HK-2 (cell line): ENCODE data around the gene BRIP1.
"Not testable (repeated sequence)": the region's sequence is repeated elsewhere in the genome, so short reads cannot be mapped to it uniquely, and the experiment has no call there.

ENCODE experiments used
- DNase-seq: peaks from one replicate; pipeline ENCODE4 v3.0.0-alpha.2; 2018; ENCODE audit not compliant: unreplicated experiment

BRIP1 gene

DNA sequence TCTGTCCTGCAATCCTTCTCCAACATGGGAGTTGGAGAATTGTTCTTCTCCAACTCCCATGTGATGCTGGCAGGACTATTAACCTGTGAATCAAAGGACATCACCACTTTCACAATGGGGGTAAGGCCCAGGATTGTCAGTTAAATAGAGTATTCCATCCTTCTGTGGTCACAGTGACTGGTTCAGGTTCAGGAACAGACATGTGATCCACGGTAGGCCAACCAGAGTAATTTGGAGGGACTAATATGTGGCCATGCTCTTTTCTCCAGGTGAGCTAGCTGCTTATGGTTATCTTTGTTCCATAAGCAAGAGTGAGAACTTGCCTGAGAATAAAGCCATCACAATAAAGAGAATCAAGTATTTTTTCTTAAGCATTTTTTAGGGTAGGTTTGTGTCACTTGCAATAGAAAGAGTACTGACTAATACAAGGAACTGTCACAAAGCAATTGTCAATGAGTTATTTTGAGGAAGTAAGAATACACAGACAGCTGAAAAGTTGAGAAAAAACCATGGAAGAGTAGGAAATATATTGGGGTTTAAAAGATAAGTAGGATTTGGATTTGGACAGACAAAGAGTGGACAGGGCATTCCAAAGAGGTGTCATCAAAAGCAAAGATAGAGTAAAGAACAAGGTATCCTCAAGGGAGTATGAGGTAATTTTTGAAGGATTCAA lies 63.4 kb downstream of the BRIP1 start:
- no peak for DNase-seq

- DNase-seq = no peak
Measured at GRCh38 chr17:61797283-61797682, 66.0 kb downstream of the BRIP1 start.

DNA sequence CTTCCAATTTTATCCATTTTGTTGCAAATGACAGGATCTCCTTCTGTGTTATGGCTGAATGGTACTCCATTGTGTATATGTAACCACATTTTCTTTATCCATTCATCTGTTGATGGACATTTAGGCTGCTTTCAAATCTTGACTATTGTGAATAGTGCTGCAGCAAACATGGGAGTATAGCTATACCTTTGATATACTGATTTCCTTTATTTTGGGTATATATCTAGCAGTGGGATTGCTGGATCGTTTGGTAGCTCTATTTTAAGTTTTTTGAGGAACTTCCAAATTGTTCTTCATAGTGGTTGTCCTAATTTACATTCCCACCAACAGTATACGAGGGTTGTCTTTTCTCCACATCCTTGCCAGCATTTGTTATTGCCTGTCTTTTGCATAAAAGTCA lies 67.8 kb downstream of the BRIP1 start:
- no peak for DNase-seq

DNA sequence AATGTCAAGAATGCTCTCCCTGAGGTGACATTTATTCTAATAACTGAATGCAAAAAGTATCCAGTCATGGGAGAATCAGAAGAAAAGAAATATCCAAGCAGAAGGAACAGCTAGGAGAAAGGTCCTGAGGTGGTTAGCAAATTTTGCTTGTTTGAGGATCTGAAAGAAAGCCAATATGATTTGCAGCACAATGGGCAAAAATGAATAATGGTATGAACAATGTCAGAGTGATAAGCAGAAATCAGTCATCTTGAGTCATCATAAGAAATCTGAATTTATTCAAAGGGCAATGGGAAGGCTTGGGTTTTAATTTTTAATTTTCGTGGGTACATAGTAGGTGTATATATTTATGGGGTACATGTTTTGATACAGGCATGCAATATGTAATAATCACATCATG lies 68.5 kb downstream of the BRIP1 start:
- no peak for DNase-seq

- DNase-seq = no peak
Measured at GRCh38 chr17:61794242-61794641, 69.1 kb downstream of the BRIP1 start.

DNA sequence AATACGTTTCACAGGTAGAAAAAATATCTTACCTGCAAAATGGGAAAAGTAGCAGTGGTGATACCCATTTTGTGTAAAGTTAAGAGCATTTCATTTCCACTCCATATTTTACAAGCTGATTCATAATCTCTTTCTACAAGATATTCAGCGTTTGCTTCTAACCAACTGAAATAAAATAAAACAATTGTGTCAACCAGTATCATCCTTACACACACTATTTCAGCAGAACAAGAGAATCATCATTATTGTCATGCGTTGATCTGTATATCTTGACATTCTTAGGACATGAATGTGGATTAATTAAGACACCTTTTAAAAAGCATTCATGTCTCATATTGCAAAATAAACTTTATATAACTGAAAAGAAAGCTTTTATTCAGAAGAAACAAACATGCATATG lies 69.8 kb downstream of the BRIP1 start:
- no peak for DNase-seq

DNA sequence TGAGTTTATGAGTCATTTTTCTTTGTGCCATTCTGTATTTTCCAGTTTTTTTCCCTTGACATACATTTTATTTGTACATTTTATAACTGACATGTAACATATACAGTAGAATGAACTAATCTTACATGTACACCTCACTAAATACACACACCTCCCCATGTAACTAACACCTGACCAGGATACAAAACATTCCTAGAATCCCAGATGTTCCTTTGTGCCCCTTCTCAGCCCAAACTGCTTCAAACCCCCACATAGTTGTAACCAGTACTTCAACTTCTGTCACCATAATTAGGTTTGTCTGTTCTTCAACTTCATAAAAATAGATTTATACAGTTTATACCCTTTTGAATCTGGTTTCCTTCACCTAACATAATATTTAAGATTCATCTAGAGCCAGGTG lies 73.5 kb downstream of the BRIP1 start:
- DNase-seq = no peak

GRCh38 chr17:61786088-61786487 lies 77.2 kb downstream of the BRIP1 start:
- no peak for DNase-seq

GRCh38 chr17:61784510-61784909 lies 78.8 kb downstream of the BRIP1 start:
- DNase-seq = no peak

DNA sequence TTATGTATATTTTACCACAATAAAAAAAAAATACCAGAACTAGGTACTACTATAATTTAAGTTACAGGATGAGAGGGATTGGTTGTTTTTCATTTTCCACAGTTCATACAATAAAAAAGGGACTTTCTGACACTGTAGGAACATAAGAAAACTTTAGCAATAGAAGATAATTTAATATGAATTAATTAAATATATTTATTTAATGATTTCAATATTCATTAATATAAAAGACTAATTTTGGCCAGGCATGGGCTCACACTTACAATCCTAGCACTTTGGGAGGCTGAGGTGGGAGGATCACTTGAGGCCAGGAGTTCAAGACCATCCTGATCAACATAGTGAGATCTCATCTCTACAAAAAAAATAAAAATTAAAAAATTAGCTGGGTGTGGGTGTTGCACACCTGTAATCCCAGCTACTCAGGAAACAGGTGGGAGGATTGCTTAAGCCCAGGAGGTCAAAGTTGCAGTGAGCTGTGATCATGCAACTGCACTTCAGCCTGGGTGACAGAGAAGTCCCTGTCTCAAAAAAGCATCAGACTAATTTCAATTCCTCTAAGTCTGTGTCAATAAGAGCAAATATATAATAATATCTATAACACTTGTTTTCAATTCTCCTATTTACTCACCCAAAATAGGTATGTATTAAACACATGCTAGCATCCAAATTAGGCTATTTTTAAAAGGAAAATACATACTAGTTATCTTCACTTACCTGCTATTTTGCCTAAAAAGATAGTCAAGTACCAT lies 79.6 kb downstream of the BRIP1 start:
- DNase-seq = no peak

DNA sequence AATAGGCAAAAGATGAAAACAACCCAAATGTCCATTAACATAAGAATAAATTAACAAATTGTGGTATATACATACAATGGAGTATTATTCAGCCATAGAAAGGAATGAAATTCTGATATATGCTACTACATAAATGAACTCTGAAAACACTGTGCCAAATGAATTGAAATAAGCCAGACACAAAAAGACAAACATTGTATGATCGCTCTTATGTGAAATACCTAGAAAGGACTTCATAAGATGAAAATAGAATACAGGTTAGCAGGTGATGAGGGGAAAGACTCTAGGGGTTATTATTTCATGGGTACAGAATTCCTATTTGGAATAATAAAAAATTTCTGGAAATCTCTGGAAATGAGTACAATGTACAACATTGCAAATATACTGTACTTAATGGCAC lies 80.2 kb downstream of the BRIP1 start:
- DNase-seq = no peak

- DNase-seq = no peak
Measured at GRCh38 chr17:61782683-61783082, 80.6 kb downstream of the BRIP1 start.

- no peak for DNase-seq
Measured at GRCh38 chr17:61775364-61775763, 88.0 kb downstream of the BRIP1 start.

DNA sequence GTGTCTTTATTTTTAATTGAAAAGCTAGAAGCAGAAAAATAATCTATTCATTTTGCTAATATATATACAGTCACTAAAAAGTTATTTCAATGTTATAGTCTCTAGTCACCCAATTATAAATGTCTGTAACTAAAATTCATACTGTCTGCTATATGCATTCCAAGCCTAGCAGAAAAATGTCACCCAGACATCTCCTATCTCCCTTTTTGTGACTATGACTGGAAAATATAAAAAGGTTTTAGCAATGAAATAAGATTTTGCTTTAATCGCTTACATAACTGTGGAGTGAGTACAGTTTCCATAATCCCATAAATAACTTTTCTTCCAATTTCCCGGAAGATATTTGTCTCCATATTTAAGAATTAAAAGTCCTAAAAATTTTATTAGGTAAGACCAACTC lies 88.6 kb downstream of the BRIP1 start:
- DNase-seq = no peak

DNA sequence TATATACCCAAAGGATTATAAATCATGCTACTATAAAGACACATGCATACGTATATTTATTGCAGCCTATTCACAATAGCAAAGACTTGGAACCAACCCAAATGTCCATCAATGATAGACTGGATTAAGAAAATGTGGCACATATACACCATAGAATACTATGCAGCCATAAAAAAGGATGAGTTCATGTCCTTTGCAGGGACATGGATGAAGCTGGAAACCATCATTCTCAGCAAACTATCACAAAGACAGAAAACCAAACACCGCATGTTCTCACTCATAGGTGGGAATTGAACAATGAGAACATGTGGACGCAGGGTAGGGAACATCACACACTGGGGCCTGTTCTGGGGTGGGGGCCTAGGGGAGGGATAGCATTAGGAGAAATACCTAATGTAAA lies 89.2 kb downstream of the BRIP1 start:
- DNase-seq = not testable (repeated sequence)

GRCh38 chr17:61770752-61771533 lies 92.4 kb downstream of the BRIP1 start:
- DNase-seq = no peak

GRCh38 chr17:61770043-61770442 lies 93.3 kb downstream of the BRIP1 start:
- no peak for DNase-seq

DNA sequence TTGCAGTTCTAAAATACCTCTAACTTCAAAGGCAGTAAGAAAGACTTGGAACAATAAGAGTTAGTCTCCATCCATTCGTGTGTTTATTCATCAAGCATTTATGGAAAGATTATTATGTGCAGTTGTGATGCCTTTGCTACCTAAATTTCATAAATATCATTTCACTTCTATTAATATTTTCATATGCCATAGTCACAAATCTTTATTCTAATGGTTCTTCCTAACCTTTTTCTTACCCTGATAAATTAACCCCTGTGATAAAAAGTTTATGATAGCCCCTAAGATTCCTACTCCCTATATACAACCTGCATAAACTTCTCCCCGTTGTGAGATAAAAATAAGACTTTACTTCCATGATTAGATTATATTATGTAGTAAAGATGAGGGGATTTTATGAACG lies 94.9 kb downstream of the BRIP1 start:
- no peak for DNase-seq

DNA sequence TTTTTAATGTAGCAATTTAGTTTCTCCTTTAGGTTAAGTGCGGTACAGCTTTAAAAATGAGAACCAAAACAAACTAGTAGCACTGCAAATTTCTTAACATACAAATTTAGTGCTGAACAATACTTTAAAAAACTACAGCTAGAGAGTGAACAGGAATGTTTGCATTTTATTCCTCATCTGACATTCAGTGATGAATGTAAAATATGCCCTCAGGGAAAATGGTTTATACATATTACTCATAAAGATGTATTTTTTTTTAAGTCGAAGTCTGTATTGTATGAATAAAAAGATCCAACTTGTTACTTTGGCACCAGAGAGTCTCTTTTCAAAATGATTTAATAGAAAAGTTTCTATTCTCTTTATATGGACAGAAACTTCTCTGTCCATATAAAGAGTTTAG lies 96.8 kb downstream of the BRIP1 start:
- no peak for DNase-seq

DNA sequence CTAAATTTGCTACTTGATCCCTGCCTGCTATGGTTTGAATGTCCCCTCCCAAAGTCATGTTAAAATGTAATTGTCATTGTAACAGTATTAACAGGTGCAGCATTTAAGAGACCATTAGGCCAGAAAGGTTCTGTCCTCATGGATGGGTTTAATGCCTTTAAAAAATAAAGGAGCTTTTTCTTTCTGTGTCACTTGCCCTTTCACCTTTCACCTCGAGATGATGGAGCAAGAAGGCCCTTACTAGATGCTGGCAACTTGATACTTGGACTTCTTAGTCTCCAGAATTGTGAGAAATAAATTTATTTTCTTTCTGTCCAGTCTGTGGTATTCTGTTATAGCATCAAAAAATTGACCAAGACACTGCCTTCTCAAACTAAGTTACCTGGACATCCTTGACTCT lies 98.5 kb downstream of the BRIP1 start:
- DNase-seq = no peak

GRCh38 chr17:61761827-61762226 lies 101.5 kb downstream of the BRIP1 start:
- no peak for DNase-seq

DNA sequence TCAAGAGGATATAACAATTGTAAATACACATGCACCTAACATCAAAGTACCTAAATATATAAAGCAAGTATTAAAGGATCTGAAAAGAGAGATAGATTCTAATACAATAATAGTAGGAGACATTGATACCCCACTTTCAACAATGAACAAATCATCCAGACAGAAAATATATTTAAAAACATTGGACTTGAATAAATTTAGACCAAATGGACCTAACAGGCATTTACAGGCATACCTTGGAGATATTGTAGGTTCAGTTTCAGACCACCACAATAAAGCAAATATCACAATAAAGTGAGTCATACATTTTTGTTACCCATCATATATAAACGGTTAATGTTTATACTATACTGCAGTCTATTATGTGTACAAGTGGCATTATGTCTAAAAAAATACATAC lies 104.0 kb downstream of the BRIP1 start:
- no peak for DNase-seq

- DNase-seq = no peak
Measured at GRCh38 chr17:61758430-61758829, 104.9 kb downstream of the BRIP1 start.
